GM12864 (cell line): ENCODE measurements around the gene SHFL.

Experiments used
- DNase-seq: peaks from one replicate; pipeline ENCODE4 v3.0.0-alpha.2; 2011; ENCODE audit warnings: low read depth
- H3K4me3 ChIP-seq: 2 replicates; pipeline ENCODE4 v1.5.1; 2011; ENCODE audit warnings: mild to moderate bottlenecking, low read depth, low read length, control low read depth
- CTCF ChIP-seq: IDR thresholded peaks from 2 replicates; pipeline ENCODE4 v1.5.1; 2011; ENCODE audit warnings: low read depth, mild to moderate bottlenecking, moderate library complexity, low read length, control low read depth, inconsistent platforms; ENCODE audit errors: missing control alignments

The SHFL gene

GRCh38 chr19:10085641-10086590, at the start of gene SHFL:
SHFL (plus strand) TSS chr19:10086317; CDS start chr19:10086428, 111 bp downstream.
- DNase-seq: peak; percentile 48
- H3K4me3 ChIP-seq: peak within 1 kb of the TSS; percentile 97
- TF ChIP-seq CTCF: no peak

GRCh38 chr19:10036601-10037071, 49.5 kb upstream of the SHFL start:
- TF ChIP-seq CTCF: no peak
- no peak for DNase-seq
- no peak overlapping the region for H3K4me3 ChIP-seq

GRCh38 chr19:10037367-10037766, 48.8 kb upstream of the SHFL start:
- no peak for DNase-seq
- TF ChIP-seq CTCF: no peak
- no peak overlapping the region for H3K4me3 ChIP-seq

- H3K4me3 ChIP-seq: no peak overlapping the region
- no peak for TF ChIP-seq CTCF
- no peak for DNase-seq
Observed at GRCh38 chr19:10037809-10038208, 48.3 kb upstream of the SHFL start.

- no peak for DNase-seq
- H3K4me3 ChIP-seq: no peak overlapping the region
- no peak for TF ChIP-seq CTCF
Observed at GRCh38 chr19:10043286-10043927, 42.7 kb upstream of the SHFL start.

GRCh38 chr19:10044390-10044789, 41.7 kb upstream of the SHFL start:
- no peak overlapping the region for H3K4me3 ChIP-seq
- no peak for TF ChIP-seq CTCF
- no peak for DNase-seq

GRCh38 chr19:10045371-10045770, 40.7 kb upstream of the SHFL start:
- no peak for DNase-seq
- TF ChIP-seq CTCF: no peak
- H3K4me3 ChIP-seq: no peak overlapping the region
